Heart right ventricle (tissue), 16 donors: ENCODE results near the gene LOXL4. TPM values are rescaled to one million over a fixed set of nuclear protein-coding genes. Genes with fewer than 3 reads are reported as not detected.

Experiments
- ATAC-seq, 8 donors: fragments of 200-7000 bp; cut with Tn5 transposase; one replicate each; pipeline ENCODE4 v1.9.1; 2020; ENCODE audit warnings: mild to moderate bottlenecking in 8 of 8, moderate library complexity in 8 of 8, moderate number of reproducible peaks in 1 of 8
- DNase-seq, 2 donors: peaks; one replicate each; pipeline ENCODE4 v3.0.0-alpha.2; 2020
- H3K27ac ChIP-seq, 10 donors: fragments of 200-600 bp; sonication (generic) in 2 of 10; one replicate each; pipeline versions ENCODE4 v1.5.0 to v1.8.0; 2020 to 2022; ENCODE audit warnings: mild to moderate bottlenecking in 3 of 10
- H3K27me3 ChIP-seq, 7 donors: fragments of 200-600 bp; one replicate each; pipeline ENCODE4 v1.8.0; 2021 to 2022; ENCODE audit warnings: mild to moderate bottlenecking in 2 of 7
- H3K36me3 ChIP-seq, 9 donors: fragments of 200-600 bp; sonication (generic) in 1 of 9; one replicate each; pipeline versions ENCODE4 v1.5.0 to v1.8.0; 2020 to 2022; ENCODE audit warnings: mild to moderate bottlenecking in 2 of 9
- H3K4me1 ChIP-seq, 9 donors: fragments of 200-600 bp; sonication (generic) in 1 of 9; one replicate each; pipeline versions ENCODE4 v1.5.0 to v1.8.0; 2020 to 2022; ENCODE audit warnings: mild to moderate bottlenecking in 4 of 9
- H3K4me3 ChIP-seq, 10 donors: fragments of 200-600 bp; sonication (generic) in 2 of 10; one replicate each; pipeline versions ENCODE4 v1.5.0 to v1.8.0; 2020 to 2022; ENCODE audit warnings: mild to moderate bottlenecking in 7 of 10, moderate library complexity in 2 of 10
- H3K9me3 ChIP-seq, 11 donors: fragments of 200-600 bp in 10 of 11; sonication (generic) in 2 of 11; one replicate each; pipeline versions ENCODE4 v1.5.0 to v1.8.0; 2013 to 2022; ENCODE audit warnings: mild to moderate bottlenecking in 2 of 11, control low read depth in 1 of 11, moderate library complexity in 1 of 11
- WGBS, 2 donors: extraction: QIAGEN DNeasy Blood & Tissue Kit; methylation state at CpG; one replicate each; pipeline ENCODE4 v1.1.7; 2013; ENCODE audit warnings: inconsistent platforms in 1 of 2; 5-methylcytosine and 5-hydroxymethylcytosine counted together
- intact Hi-C, 10 donors: fragments of 100-400 bp; cut with DNase I; formaldehyde crosslinking; loops; one replicate each; pipeline versions ENCODE4 v1.11.1 to v1.14.2; 2022
- polyA plus RNA-seq, 2 donors: library from polyadenylated mRNA; stranded (reverse); fragments of 200-250 nt; gene quantifications; one replicate each; pipeline ENCODE4 v1.2.3, GENCODE V29; 2013
- total RNA-seq, 10 donors: library from RNA; stranded (reverse); fragmentation: NEBNext Ultra II Directional in 3 of 10; extraction: Animal tissue kit (Norgen Biotek cat#: 25700) in 3 of 10; gene quantifications; one replicate each; pipeline versions ENCODE4 v1.2.1 to v1.2.4, GENCODE V29; 2021 to 2023
- TF ChIP-seq, protein P1 (sequence below), 9 donors: fragments of 200-600 bp; sonication (generic) in 2 of 9; IDR thresholded peaks; one replicate each; pipeline versions ENCODE4 v1.5.0 to v1.8.0; 2021 to 2022; ENCODE audit warnings: antibody characterized with exemption in 9 of 9, mild to moderate bottlenecking in 5 of 9, moderate library complexity in 1 of 9
- donor health status: Arrhythmogenic right ventricular cardiomyopathy.
- donor health status: ischemic (EF 13 %, LVEDD 7.1; RV severe dilation, severe dysfunction).
- donor health status: healthy with polysubstance abuse.
- donor health status: DM: no; HTN: yes; CAD: no.
- donor health status: DM: no; HTN: no; CAD: no.
- donor health status: ischemic (EF 25% LVEDD 6.9; RV normal size, moderate dysfunction).
- donor health status: ischemic (EF 25% LVEDD 5.7; RV mildly dilated, moderate dysfunction).
- donor health status: healthy.
- donor health status: DM: yes; HTN: yes; CAD: no.
- donor health status: Ischemic cardiomyopathy.
- donor health status: ischemic (EF 35%, LVEDD 5.7; RV mildly dilated, moderate dysfunction).
- donor health status: nonischemic (EF 11% LVEDD 7.7; RV severe dilation, severe dysfunction).
- donor health status: DM: yes; HTN: yes; CAD: no.
- donor health status: PGD.
- donor health status: ischemic (EF 29% LVEDD 5.4; RV normal size, mild dysfunction).
- donor health status: nonischemic (EF 23%, LVEDD 6.1; RV moderate dilation, normal function).

Gene LOXL4
- total and polyA plus RNA-seq, 12 donors: 0.72 to 13.5 (median 1.9) TPM

GRCh38 chr10:98272656-98273055 is 4.7 kb upstream of the LOXL4 start:
- peaks cover 0 to 18% (median 0%) of the 10 kb centered on the region in 7 donors for H3K27me3 ChIP-seq
- intact Hi-C loops: no loop called here
- TF ChIP-seq, protein P1, sequence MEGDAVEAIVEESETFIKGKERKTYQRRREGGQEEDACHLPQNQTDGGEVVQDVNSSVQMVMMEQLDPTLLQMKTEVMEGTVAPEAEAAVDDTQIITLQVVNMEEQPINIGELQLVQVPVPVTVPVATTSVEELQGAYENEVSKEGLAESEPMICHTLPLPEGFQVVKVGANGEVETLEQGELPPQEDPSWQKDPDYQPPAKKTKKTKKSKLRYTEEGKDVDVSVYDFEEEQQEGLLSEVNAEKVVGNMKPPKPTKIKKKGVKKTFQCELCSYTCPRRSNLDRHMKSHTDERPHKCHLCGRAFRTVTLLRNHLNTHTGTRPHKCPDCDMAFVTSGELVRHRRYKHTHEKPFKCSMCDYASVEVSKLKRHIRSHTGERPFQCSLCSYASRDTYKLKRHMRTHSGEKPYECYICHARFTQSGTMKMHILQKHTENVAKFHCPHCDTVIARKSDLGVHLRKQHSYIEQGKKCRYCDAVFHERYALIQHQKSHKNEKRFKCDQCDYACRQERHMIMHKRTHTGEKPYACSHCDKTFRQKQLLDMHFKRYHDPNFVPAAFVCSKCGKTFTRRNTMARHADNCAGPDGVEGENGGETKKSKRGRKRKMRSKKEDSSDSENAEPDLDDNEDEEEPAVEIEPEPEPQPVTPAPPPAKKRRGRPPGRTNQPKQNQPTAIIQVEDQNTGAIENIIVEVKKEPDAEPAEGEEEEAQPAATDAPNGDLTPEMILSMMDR (IDR thresholded peaks at IDR 0.05): no peak
- ATAC-seq (no peak), DNase-seq (no peak)
- H3K4me1 ChIP-seq: peaks cover 13 to 29% (median 25%) of the 10 kb centered on the region in 9 donors
- H3K9me3 ChIP-seq: no peaks in the 10 kb centered on the region
- H3K36me3 ChIP-seq: no peaks in the 10 kb centered on the region
- WGBS, 2 donors: 84% methylated on average over 10 of the region's 10 CpGs
- no peak overlapping the region for H3K4me3 ChIP-seq
- H3K27ac ChIP-seq: no peak overlapping the region

DNA sequence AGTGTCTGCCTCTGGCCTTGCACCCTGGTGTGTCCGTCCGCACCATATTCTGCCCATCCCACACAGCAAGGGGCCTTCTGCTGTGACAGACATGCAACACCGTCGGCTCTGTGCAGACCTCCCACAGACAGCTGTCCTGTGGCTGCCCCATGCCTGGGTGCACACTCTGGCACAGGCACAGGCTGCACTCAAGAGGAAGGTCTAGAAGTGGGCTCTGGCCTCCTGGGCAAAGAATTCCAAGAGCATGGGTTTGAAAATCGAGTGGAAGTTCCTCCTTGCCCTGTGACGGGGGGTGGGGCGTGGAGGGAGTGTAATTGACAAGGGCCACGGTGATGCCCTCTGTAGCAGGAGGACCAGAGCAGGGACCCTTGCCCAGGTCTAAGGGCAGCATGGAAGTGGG is 4.3 kb upstream of the LOXL4 start:
- intact Hi-C loops: no loop called here

DNA sequence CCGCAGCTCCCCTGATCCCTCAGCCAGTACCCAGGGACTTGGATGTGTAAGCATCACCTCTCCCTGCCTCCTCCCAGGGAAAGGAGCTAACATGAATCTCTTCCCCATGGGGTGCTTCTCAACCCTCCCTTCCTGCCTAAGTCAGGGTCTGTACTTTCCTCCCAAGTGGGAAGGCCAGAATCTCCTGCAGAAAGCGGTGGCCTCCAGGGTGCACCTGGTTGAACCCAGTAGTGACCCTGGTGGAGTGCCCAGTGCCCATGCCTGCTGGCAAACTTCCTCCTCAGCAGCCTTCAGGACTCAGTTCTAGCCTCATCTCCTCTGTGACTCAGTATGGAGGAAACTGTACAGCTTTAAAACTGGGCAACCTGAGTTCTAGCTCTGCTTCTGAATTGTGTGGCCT is 2.8 kb upstream of the LOXL4 start:
- DNase-seq (no peak), ATAC-seq (no peak)
- no peak overlapping the region for H3K4me3 ChIP-seq
- intact Hi-C loops: no loop called here
- WGBS, 2 donors: 81 to 82% methylated on average over 2 of the region's 2 CpGs
- TF ChIP-seq, protein P1 (IDR thresholded peaks at IDR 0.05): no peak
- no peaks in the 10 kb centered on the region for H3K9me3 ChIP-seq
- peaks cover 0 to 35% (median 0%) of the 10 kb centered on the region in 7 donors for H3K27me3 ChIP-seq
- H3K36me3 ChIP-seq: no peaks in the 10 kb centered on the region
- H3K4me1 ChIP-seq: peaks cover 13 to 35% (median 28%) of the 10 kb centered on the region in 9 donors
- H3K27ac ChIP-seq: peak overlapping the region in 1 of 10 donors; percentile 88

More for the DNA sequence above, 4.3 kb upstream of the LOXL4 start:
- TF ChIP-seq, protein P1 (IDR thresholded peaks at IDR 0.05): no peak
- ATAC-seq (no peak), DNase-seq (no peak)
- H3K27me3 ChIP-seq: peaks cover 0 to 23% (median 0%) of the 10 kb centered on the region in 7 donors
- no peak overlapping the region for H3K27ac ChIP-seq
- 87 to 90% methylated on average over 8 of the region's 8 CpGs for WGBS, 2 donors
- peaks cover 13 to 31% (median 25%) of the 10 kb centered on the region in 9 donors for H3K4me1 ChIP-seq
- no peaks in the 10 kb centered on the region for H3K36me3 ChIP-seq
- H3K4me3 ChIP-seq: no peak overlapping the region
- no peaks in the 10 kb centered on the region for H3K9me3 ChIP-seq

GRCh38 chr10:98270073-98270740 is 2.2 kb upstream of the LOXL4 start:
- peak overlapping the region in 1 of 10 donors; percentile 14 for H3K4me3 ChIP-seq
- peak overlapping the region in 8 of 10 donors; percentile 53 to 92 (median 84) for H3K27ac ChIP-seq
- H3K9me3 ChIP-seq: no peaks in the 10 kb centered on the region
- 28 to 36% methylated on average over 10 of the region's 10 CpGs for WGBS, 2 donors
- intact Hi-C loops: no loop called here
- peak in 1 of 8 donors; percentile 1 for ATAC-seq
- H3K4me1 ChIP-seq: peaks cover 13 to 35% (median 28%) of the 10 kb centered on the region in 9 donors
- peaks cover 0 to 35% (median 0%) of the 10 kb centered on the region in 7 donors for H3K27me3 ChIP-seq
- no peaks in the 10 kb centered on the region for H3K36me3 ChIP-seq
- TF ChIP-seq, protein P1 (IDR thresholded peaks at IDR 0.05): no peak
- DNase-seq: no peak
